ENCODE data around the gene CYP3A5. TPM values are rescaled to one million over a fixed set of nuclear protein-coding genes. Genes with fewer than 3 reads are reported as not detected.

Gene CYP3A5
- total and polyA plus RNA-seq, 2 of the 13 experiments (the other 11 are each of a cell fraction or from before 2014, with no cell fraction given), result 5.7 to 9.3 TPM

- TF ChIP-seq FOXO4 (CRISPR knock-in tag; conservative IDR thresholded peaks at IDR 0.05) (no peak), ZNF207 (IDR thresholded peaks at IDR 0.05; ENCODE audit: borderline replicate concordance) (no peak), XBP1 (CRISPR knock-in tag; IDR thresholded peaks at IDR 0.05) (0 out of 2 replicates have a peak, but pooled peaks have one; percentile 51), GFI1 (CRISPR knock-in tag; IDR thresholded peaks at IDR 0.05; ENCODE audit: borderline replicate concordance) (peak; percentile 78), ZBTB26 (CRISPR knock-in tag; IDR thresholded peaks at IDR 0.05; ENCODE audit: borderline replicate concordance) (0 out of 2 replicates have a peak, but pooled peaks have one; percentile 39), ZNF639 (CRISPR knock-in tag; conservative IDR thresholded peaks at IDR 0.05) (no peak), ZBTB25 (CRISPR knock-in tag; IDR thresholded peaks at IDR 0.05) (peak; percentile 26; the same call in 1 of the 2 replicates), SYNCRIP (IDR thresholded peaks at IDR 0.05; ENCODE audit: insufficient read depth, low read depth, low read length) (no peak), ZNF180 (CRISPR knock-in tag; IDR thresholded peaks at IDR 0.05; ENCODE audit: borderline replicate concordance, low read depth) (no peak), PHF20 (CRISPR knock-in tag; IDR thresholded peaks at IDR 0.05) (0 out of 2 replicates have a peak, but pooled peaks have one; percentile 6), ZFAT (CRISPR knock-in tag; conservative IDR thresholded peaks at IDR 0.05) (no peak), E2F1 (CRISPR knock-in tag; IDR thresholded peaks at IDR 0.05) (peak; percentile 31; the same call in 1 of the 2 replicates), IRF1 (CRISPR knock-in tag; IDR thresholded peaks at IDR 0.05; ENCODE audit: low read depth) (no peak), ZNF782 (CRISPR knock-in tag; IDR thresholded peaks at IDR 0.05; ENCODE audit: borderline replicate concordance) (peak; percentile 58; the same call in 1 of the 2 replicates), ZNF280B (CRISPR knock-in tag; IDR thresholded peaks at IDR 0.05; ENCODE audit: borderline replicate concordance) (peak; percentile 87; the same call in 1 of the 2 replicates), JDP2 (CRISPR knock-in tag; IDR thresholded peaks at IDR 0.05; ENCODE audit: borderline replicate concordance) (no peak)
Measured at GRCh38 chr7:99693427-99694200, 13.8 kb upstream of the CYP3A5 start (continued).

All from HepG2 (cell line).